OCI-LY3 (cell line): ENCODE data around the gene ZNF814.
"Not testable (repeated sequence)": the region's sequence is repeated elsewhere in the genome, so short reads cannot be mapped to it uniquely, and the experiment has no call there.

Source experiments
- H2AFZ ChIP-seq: fragments of 200-600, 300-600 bp; shearing (Covaris generic); 2 replicates; pipeline ENCODE4 v1.6.0; 2014; ENCODE audit warnings: antibody characterized with exemption, low read depth, low read length
- H3K27ac ChIP-seq: fragments of 200-600, 300-600 bp; sonication (generic); 2 replicates; pipeline ENCODE4 v1.5.1; 2014; ENCODE audit warnings: mild to moderate bottlenecking, low read length, moderate library complexity, mixed read lengths
- H3K27me3 ChIP-seq: fragments of 200-600, 300-600 bp; sonication (generic); 2 replicates; pipeline ENCODE4 v1.6.1; 2014; ENCODE audit warnings: low read depth, low read length, mixed read lengths
- H3K36me3 ChIP-seq: fragments of 200-600, 300-600 bp; sonication (generic); replicated peaks from 2 replicates; pipeline ENCODE3; 2014; ENCODE audit warnings: low read depth, low read length, mixed read lengths
- H3K4me1 ChIP-seq: fragments of 300-600, 200-600 bp; sonication (generic); 2 replicates; pipeline ENCODE4 v1.6.1; 2014; ENCODE audit warnings: low read length, mixed read lengths
- H3K4me2 ChIP-seq: fragments of 200-600, 300-600 bp; sonication (generic); 2 replicates; pipeline ENCODE4 v1.6.1; 2014; ENCODE audit warnings: low read length, mixed read lengths
- H3K4me3 ChIP-seq: fragments of 300-600, 200-600 bp; sonication (generic); 2 replicates; pipeline ENCODE4 v1.5.1; 2014; ENCODE audit warnings: antibody characterized with exemption, mild to moderate bottlenecking, low read length, moderate library complexity
- H3K79me2 ChIP-seq: fragments of 300-600, 200-600 bp; shearing (Covaris generic); 2 replicates; pipeline ENCODE4 v1.6.1; 2014; ENCODE audit warnings: mild to moderate bottlenecking, low read length, mixed read lengths
- H3K9ac ChIP-seq: fragments of 300-600, 200-600 bp; shearing (Covaris generic); 2 replicates; pipeline ENCODE4 v1.6.0; 2014; ENCODE audit warnings: mild to moderate bottlenecking, low read length, moderate library complexity
- H3K9me3 ChIP-seq: fragments of 200-600, 300-600 bp; shearing (Covaris generic); 2 replicates; pipeline ENCODE4 v1.6.1; 2014; ENCODE audit warnings: low read length, mixed read lengths; ENCODE audit not compliant: insufficient read depth
- H4K20me1 ChIP-seq: fragments of 200-600, 300-600 bp; sonication (generic); 2 replicates; pipeline ENCODE4 v1.6.1; 2016; ENCODE audit warnings: low read length, mixed read lengths; ENCODE audit not compliant: insufficient read depth
- CTCF ChIP-seq: fragments of 200-600, 300-600 bp; sonication (generic); IDR thresholded peaks from 2 replicates; pipeline ENCODE4 v1.5.1; 2014; ENCODE audit warnings: antibody characterized with exemption, low read length, low read depth
- EZH2phosphoT487 ChIP-seq: fragments of 200-600 bp; shearing (Covaris generic); IDR thresholded peaks from 2 replicates; pipeline ENCODE4 v1.6.1; 2018; ENCODE audit warnings: antibody characterized with exemption, mixed run types, low read depth

Gene ZNF814

GRCh38 chr19:57870225-57870624 is 18.6 kb downstream of the ZNF814 start:
- peaks cover 10% of the 10 kb centered on the region; the same call in 1 of the 2 replicates for H3K9me3 ChIP-seq
- peaks cover 61% of the 10 kb centered on the region for H3K36me3 ChIP-seq
- H3K27ac ChIP-seq, result no peak overlapping the region
- TF ChIP-seq EZH2phosphoT487 (no peak), CTCF (no peak)
- H3K9ac ChIP-seq, result no peak overlapping the region
- no peaks in the 10 kb centered on the region; the same call in 1 of the 2 replicates for H4K20me1 ChIP-seq
- no peak overlapping the region for H3K4me2 ChIP-seq
- no peak overlapping the region for H3K4me3 ChIP-seq
- peaks cover 74% of the 10 kb centered on the region for H3K79me2 ChIP-seq
- no peak overlapping the region for H2AFZ ChIP-seq
- H3K27me3 ChIP-seq, result no peaks in the 10 kb centered on the region
- no peaks in the 10 kb centered on the region for H3K4me1 ChIP-seq

GRCh38 chr19:57869655-57870054 is 19.2 kb downstream of the ZNF814 start:
- H3K9me3 ChIP-seq, H3K4me3 ChIP-seq, H3K4me1 ChIP-seq, H3K27me3 ChIP-seq, H3K27ac ChIP-seq, H3K9ac ChIP-seq, H4K20me1 ChIP-seq, H3K4me2 ChIP-seq, H2AFZ ChIP-seq: not testable (repeated sequence)
- H3K36me3 ChIP-seq, result peaks cover 63% of the 10 kb centered on the region
- H3K79me2 ChIP-seq, result peaks cover 74% of the 10 kb centered on the region

GRCh38 chr19:57867868-57868492 is 20.9 kb downstream of the ZNF814 start:
- TF ChIP-seq EZH2phosphoT487 (no peak), CTCF (no peak)
- Histone ChIP-seq H3K79me2 (peaks cover 68% of the 10 kb centered on the region), H4K20me1 (no peaks in the 10 kb centered on the region; the same call in 1 of the 2 replicates), H2AFZ (no peak overlapping the region), H3K27me3 (no peaks in the 10 kb centered on the region), H3K4me3 (no peak overlapping the region), H3K27ac (no peak overlapping the region), H3K4me1 (no peaks in the 10 kb centered on the region), H3K9me3 (peaks cover 2% of the 10 kb centered on the region; the same call in 1 of the 2 replicates), H3K4me2 (no peak overlapping the region), H3K9ac (no peak overlapping the region), H3K36me3 (peaks cover 58% of the 10 kb centered on the region)

- not testable (repeated sequence) for H3K4me1 ChIP-seq, H3K4me2 ChIP-seq, H3K27me3 ChIP-seq, H3K9ac ChIP-seq, H4K20me1 ChIP-seq, H3K27ac ChIP-seq, H3K4me3 ChIP-seq, H3K9me3 ChIP-seq, H2AFZ ChIP-seq
- Histone ChIP-seq H3K36me3 (peaks cover 50% of the 10 kb centered on the region), H3K79me2 (peaks cover 57% of the 10 kb centered on the region)
These were observed 26.5 kb downstream of the ZNF814 start for GRCh38 chr19:57862351-57862750.

GRCh38 chr19:57854117-57854516 is 34.7 kb downstream of the ZNF814 start:
- peaks cover 22% of the 10 kb centered on the region for H4K20me1 ChIP-seq
- peaks cover 56% of the 10 kb centered on the region for H3K79me2 ChIP-seq
- peaks cover 14% of the 10 kb centered on the region for H3K36me3 ChIP-seq

GRCh38 chr19:57851812-57852603 is 36.8 kb downstream of the ZNF814 start:
- H2AFZ ChIP-seq, H3K36me3 ChIP-seq, H3K9ac ChIP-seq, H3K9me3 ChIP-seq, H3K27me3 ChIP-seq, H3K27ac ChIP-seq, H3K4me2 ChIP-seq, H3K4me3 ChIP-seq: not testable (repeated sequence)
- peaks cover 22% of the 10 kb centered on the region for H4K20me1 ChIP-seq
- H3K4me1 ChIP-seq, result peaks cover 13% of the 10 kb centered on the region
- H3K79me2 ChIP-seq, result peaks cover 54% of the 10 kb centered on the region

More at GRCh38 chr19:57854117-57854516, 34.7 kb downstream of the ZNF814 start:
- H3K9me3 ChIP-seq, H3K4me2 ChIP-seq, H3K27me3 ChIP-seq, H3K9ac ChIP-seq, H2AFZ ChIP-seq, H3K27ac ChIP-seq, H3K4me3 ChIP-seq: not testable (repeated sequence)
- peaks cover 13% of the 10 kb centered on the region for H3K4me1 ChIP-seq
